IMR-90 (cell line): ENCODE results near the gene KIF13A. TPM values are rescaled to one million over a fixed set of nuclear protein-coding genes. Genes with fewer than 3 reads are reported as not detected.
A peak's percentile ranks its signal among the peaks of the same experiment; 100 is the strongest.

Source experiments
- ATAC-seq: fragments of 200-7000 bp; cut with Tn5 transposase; 2 replicates; pipeline ENCODE4 v1.9.1; 2020; ENCODE audit warnings: low read depth, mild to moderate bottlenecking, moderate library complexity
- BruUV-seq: library from RNA; stranded (reverse); fragments of 400-500 nt; replicated peaks from 2 replicates; lab custom pipeline; 2021; lab: Mats Ljungman, UMichigan
- CTCF ChIA-PET: fragments of 300-600 bp; formaldehyde crosslinking; extraction: SDS; loops from one replicate; lab custom pipeline; 2021; ENCODE audit warnings: antibody characterized with exemption; lab: Yijun Ruan, JAX
- POLR2A ChIA-PET: fragments of 300-600 bp; sonication (Branson Sonifier 250); formaldehyde crosslinking; loops from one replicate; lab custom pipeline; 2022; ENCODE audit warnings: antibody characterized with exemption; ENCODE audit not compliant: unreplicated experiment; lab: Charles Lee
- DNase-seq: peaks from one replicate; pipeline ENCODE4 v3.0.0; 2013
- H2AFZ ChIP-seq: replicated peaks from 2 replicates; pipeline ENCODE3; 2013; ENCODE audit warnings: low read length, mild to moderate bottlenecking; ENCODE audit not compliant: poor library complexity
- H2AK5ac ChIP-seq: 2 replicates; pipeline ENCODE4 v1.6.1; 2013; ENCODE audit warnings: low read depth, low read length, inconsistent platforms
- H2AK9ac ChIP-seq: replicated peaks from 2 replicates; pipeline ENCODE3; 2013; ENCODE audit warnings: mild to moderate bottlenecking, low read depth, low read length, moderate library complexity; ENCODE audit not compliant: poor library complexity
- H2BK120ac ChIP-seq: 2 replicates; pipeline ENCODE4 v1.6.1; 2013; ENCODE audit warnings: low read depth, low read length, inconsistent platforms
- H2BK15ac ChIP-seq: 3 replicates; pipeline ENCODE4 v1.6.1; 2013; ENCODE audit warnings: low read depth, low read length, inconsistent platforms
- H2BK20ac ChIP-seq: 2 replicates; pipeline ENCODE4 v1.6.1; 2013; ENCODE audit warnings: low read depth, mild to moderate bottlenecking, inconsistent platforms, low read length, moderate library complexity
- H2BK5ac ChIP-seq: 2 replicates; pipeline ENCODE4 v1.6.1; 2013; ENCODE audit warnings: mild to moderate bottlenecking, low read depth, low read length, inconsistent platforms; ENCODE audit not compliant: poor library complexity, severe bottlenecking
- H3K14ac ChIP-seq: replicated peaks from 2 replicates; pipeline ENCODE4 v1.6.1; 2013; ENCODE audit warnings: low read depth, low read length, inconsistent platforms
- H3K18ac ChIP-seq: 2 replicates; pipeline ENCODE4 v1.6.1; 2013; ENCODE audit warnings: low read depth, low read length, control low read depth
- H3K23ac ChIP-seq: 2 replicates; pipeline ENCODE4 v1.6.1; 2013; ENCODE audit warnings: low read depth, low read length, inconsistent platforms
- H3K27ac ChIP-seq: 2 replicates; pipeline ENCODE4 v1.5.1; 2013; ENCODE audit warnings: mild to moderate bottlenecking, control low read depth, low read length; ENCODE audit not compliant: insufficient read depth
- H3K27me3 ChIP-seq: 2 replicates; pipeline ENCODE4 v1.6.1; 2013; ENCODE audit warnings: low read length; ENCODE audit not compliant: control insufficient read depth, insufficient read depth
- H3K36me3 ChIP-seq: 2 replicates; pipeline ENCODE4 v1.6.1; 2013; ENCODE audit warnings: low read length, mixed read lengths; ENCODE audit not compliant: control insufficient read depth, insufficient read depth
- H3K4ac ChIP-seq: 2 replicates; pipeline ENCODE4 v1.6.1; 2013; ENCODE audit warnings: low read depth, low read length, inconsistent platforms
- H3K4me1 ChIP-seq: 2 replicates; pipeline ENCODE4 v1.6.1; 2013; ENCODE audit warnings: low read length, mixed read lengths; ENCODE audit not compliant: control insufficient read depth, insufficient read depth
- H3K4me2 ChIP-seq: 2 replicates; pipeline ENCODE4 v1.6.1; 2013; ENCODE audit warnings: low read depth, mild to moderate bottlenecking, control low read depth, low read length, moderate library complexity
- H3K4me3 ChIP-seq: 2 replicates; pipeline ENCODE4 v1.5.1; 2013; ENCODE audit warnings: low read depth, mild to moderate bottlenecking, control low read depth, low read length, moderate library complexity; ENCODE audit not compliant: insufficient read depth
- H3K56ac ChIP-seq: 2 replicates; pipeline ENCODE4 v1.6.1; 2013; ENCODE audit warnings: low read length, inconsistent platforms; ENCODE audit not compliant: insufficient read depth; ENCODE audit errors: extremely low read depth
- H3K79me1 ChIP-seq, 2 experiments: 2 replicates each; pipeline ENCODE4 v1.6.1; 2013; ENCODE audit warnings: low read length in 2 of 2, inconsistent platforms in 1 of 2, low read depth in 1 of 2
- H3K9ac ChIP-seq: 2 replicates; pipeline ENCODE4 v1.6.1; 2013; ENCODE audit warnings: low read depth, low read length, control low read depth
- H3K9me1 ChIP-seq: 2 replicates; pipeline ENCODE4 v1.6.1; 2013; ENCODE audit warnings: low read length, inconsistent platforms; ENCODE audit not compliant: insufficient read depth
- H3K9me3 ChIP-seq: 2 replicates; pipeline ENCODE4 v1.6.1; 2013; ENCODE audit warnings: low read length; ENCODE audit not compliant: control insufficient read depth, insufficient read depth
- H4K20me1 ChIP-seq: 2 replicates; pipeline ENCODE4 v1.6.1; 2013; ENCODE audit warnings: low read length, inconsistent platforms; ENCODE audit not compliant: insufficient read depth
- H4K5ac ChIP-seq: 2 replicates; pipeline ENCODE4 v1.6.1; 2013; ENCODE audit warnings: mild to moderate bottlenecking, low read depth, low read length, control low read depth
- H4K8ac ChIP-seq, 2 experiments: 2 replicates each; pipeline ENCODE4 v1.6.1; 2013; ENCODE audit warnings: low read depth in 2 of 2, low read length in 2 of 2, control low read depth in 1 of 2, inconsistent platforms in 1 of 2
- H4K91ac ChIP-seq: 2 replicates; pipeline ENCODE4 v1.6.1; 2013; ENCODE audit warnings: low read depth, low read length, inconsistent platforms; ENCODE audit not compliant: insufficient read depth
- MAZ ChIP-seq: IDR thresholded peaks from 2 replicates; pipeline ENCODE4 v1.6.1; 2012; ENCODE audit warnings: low read depth, mild to moderate bottlenecking, low read length, improper control_type of control experiment, moderate library complexity, borderline replicate concordance
- MXI1 ChIP-seq: IDR thresholded peaks from 2 replicates; pipeline ENCODE4 v1.6.1; 2012; ENCODE audit warnings: low read depth, mild to moderate bottlenecking, low read length, moderate library complexity, borderline replicate concordance
- RAD21 ChIP-seq: IDR thresholded peaks from 2 replicates; pipeline ENCODE4 v1.6.1; 2012; ENCODE audit warnings: low read length, improper control_type of control experiment
- RFX5 ChIP-seq: IDR thresholded peaks from 2 replicates; pipeline ENCODE4 v1.8.0; 2012; ENCODE audit warnings: low read depth, mild to moderate bottlenecking, low read length, moderate library complexity
- SMC3 ChIP-seq: fragments of 150-350 bp; IDR thresholded peaks from 2 replicates; pipeline ENCODE4 v1.6.1; 2016; ENCODE audit warnings: low read depth, mild to moderate bottlenecking, antibody characterized with exemption, low read length, moderate library complexity
- WGBS, 2 experiments: methylation state at CpG; one replicate each; pipeline versions ENCODE4 v1.1.5 to v1.1.7; 2013; ENCODE audit warnings: missing lambda C conversion rate in 2 of 2; ENCODE audit not compliant: insufficient read length in 1 of 2; ENCODE audit errors: extremely low coverage in 2 of 2; 5-methylcytosine and 5-hydroxymethylcytosine counted together
- dilution Hi-C: fragments of 300-500 bp; cut with HindIII; formaldehyde crosslinking; loops from one replicate; pipeline ENCODE4 v1.14.3; 2018; ENCODE audit warnings: low sequenced_read_pairs; ENCODE audit not compliant: unreplicated experiment
- in situ Hi-C: fragments of 300-500 bp; cut with MboI; formaldehyde crosslinking; loops from 3 replicates; pipeline ENCODE4 v1.14.3; 2019; ENCODE audit warnings: low sequenced_read_pairs, inconsistent platforms, mixed read lengths
- intact Hi-C: fragments of 100-400 bp; cut with micrococcal nuclease; formaldehyde crosslinking; loops from 2 replicates; pipeline ENCODE4 v1.10.0; 2022
- polyA plus RNA-seq, 3 experiments: library from polyadenylated mRNA; depleted of rRNA; stranded (reverse); fragments of >200 nt; gene quantifications; 2 replicates each; pipeline ENCODE4 v1.2.3, GENCODE V29; 2012; ENCODE audit warnings: low replicate concordance in 1 of 3
- total RNA-seq: library from RNA; depleted of rRNA; stranded (reverse); fragments of >200 nt; gene quantifications from 2 replicates; pipeline ENCODE4 v1.2.3, GENCODE V29; 2012

Gene KIF13A
- total and polyA plus RNA-seq, 2 of the 4 experiments (the other 2 are of a cell fraction): 23.3 to 51.8 TPM

DNA sequence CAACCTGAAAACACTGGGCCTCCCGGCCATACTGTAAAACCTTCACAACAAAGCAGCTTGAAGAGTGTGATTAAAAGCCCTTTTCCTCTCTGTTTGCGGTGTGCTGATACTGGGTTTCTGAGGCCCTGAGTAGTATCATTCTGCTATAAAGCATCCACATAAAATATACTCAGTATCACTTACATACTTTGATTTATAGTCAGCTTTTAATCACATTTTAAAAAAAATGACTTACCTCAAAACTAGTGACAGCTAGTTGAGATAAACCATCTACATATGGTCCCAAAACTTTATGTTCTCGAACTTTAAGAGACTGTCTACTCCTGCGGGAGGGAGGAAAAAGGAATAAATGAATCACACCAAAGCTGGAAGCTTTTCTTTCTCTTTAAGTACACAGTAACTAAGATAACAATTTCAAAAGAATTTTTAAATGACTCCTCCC lies 135.7 kb downstream of the KIF13A start:
- no CpG with 5 or more reads among the region's 4 CpGs for WGBS, 2 experiments
- CTCF ChIA-PET: interaction anchor here (1.2 kb wide), 1 partner anchor 48 kb away, joined by 3 read pairs; no protein-coding TSS in a partner anchor
- dilution Hi-C loops: no loop called here

More for the DNA sequence above, 135.7 kb downstream of the KIF13A start:
- Histone ChIP-seq H3K9me1 (peaks cover 16% of the 10 kb centered on the region), H2BK20ac (peak overlapping the region; percentile 60; the same call in 1 of the 2 replicates), H4K20me1 (no peaks in the 10 kb centered on the region), H3K4me2 (peak overlapping the region; percentile 86), H4K5ac (peak overlapping the region; percentile 8), H3K18ac (peak overlapping the region; percentile 82), H4K91ac (no peak overlapping the region), H2BK120ac (peak overlapping the region; percentile 59), H3K79me1 (peaks cover 19 to 53% of the 10 kb centered on the region in 2 experiments), H2AK5ac (peak overlapping the region; percentile 60; the same call in 1 of the 2 replicates), H2BK15ac (peak overlapping the region; percentile 22; the same call in 1 of the 3 replicates), H2BK5ac (peak overlapping the region; percentile 76), H3K36me3 (peaks cover 27% of the 10 kb centered on the region), H3K14ac (peak overlapping the region; percentile 41), H3K4me1 (peaks cover 14% of the 10 kb centered on the region), H3K56ac (peak overlapping the region; percentile 5; the same call in 1 of the 2 replicates), H3K27me3 (no peaks in the 10 kb centered on the region), H2AK9ac (no peak overlapping the region), H3K4ac (peak overlapping the region; percentile 83; the same call in 1 of the 2 replicates), H3K4me3 (no peak overlapping the region), H2AFZ (no peak overlapping the region), H3K27ac (peak overlapping the region; percentile 68; the same call in 1 of the 2 replicates), H3K23ac (peak overlapping the region; percentile 73; the same call in 1 of the 2 replicates), H3K9me3 (no peaks in the 10 kb centered on the region), H3K9ac (peak overlapping the region; percentile 55; the same call in 1 of the 2 replicates), H4K8ac (peak overlapping the region; percentile 1 to 60; a peak in 2 of 4 replicates)
- peak; percentile 72 for DNase-seq
- intact Hi-C loops (loop anchor here (5.0 to 10.0 kb wide), 2 partner anchors 271 to 393 kb away; partner anchors contain the start of gene NHLRC1), in situ Hi-C loops (no loop called here)
- no TSS peak for BruUV-seq
- POLR2A ChIA-PET: interaction anchor here (0.6 kb wide), 1 partner anchor 77 kb away, joined by 3 read pairs; no protein-coding TSS in a partner anchor
- TF ChIP-seq SMC3: no peak
- no peak for TF ChIP-seq MXI1
- no peak for TF ChIP-seq MAZ
- peak; percentile 5; the same call in 1 of the 2 replicates for TF ChIP-seq RAD21
- no peak for TF ChIP-seq RFX5
- ATAC-seq: peak; percentile 78
